Activated naive CD4-positive, alpha-beta T cell treated with Interleukin-2 at 50 U/mL for 16 hours (primary cell): ENCODE results near the gene AVP.
A peak's percentile ranks its signal among the peaks of the same experiment; 100 is the strongest.
"Not testable (repeated sequence)": the region's sequence is repeated elsewhere in the genome, so short reads cannot be mapped to it uniquely, and the experiment has no call there.

ENCODE experiments used
- DNase-seq: peaks from one replicate; pipeline ENCODE4 v3.0.0-alpha.2; 2020

AVP gene

GRCh38 chr20:3084283-3084985 lies at the start of gene AVP:
TSS of gene AVP (minus strand) at chr20:3084724. CDS start at chr20:3084674, 50 bp downstream.
- DNase-seq = no peak

- no peak for DNase-seq
These were observed 49.6 kb upstream of the AVP start for GRCh38 chr20:3134151-3134550.

- no peak for DNase-seq
These were observed 48.6 kb upstream of the AVP start for GRCh38 chr20:3133155-3133554.

GRCh38 chr20:3130051-3130600 lies 45.6 kb upstream of the AVP start:
- DNase-seq = no peak

GRCh38 chr20:3129094-3129493 lies 44.6 kb upstream of the AVP start:
- no peak for DNase-seq

- DNase-seq = no peak
These were observed 43.9 kb upstream of the AVP start for GRCh38 chr20:3128275-3128984.

GRCh38 chr20:3126527-3126859 lies 42.0 kb upstream of the AVP start:
- no peak for DNase-seq

GRCh38 chr20:3125776-3126526 lies 41.4 kb upstream of the AVP start:
- DNase-seq = not testable (repeated sequence)

GRCh38 chr20:3124773-3125560 lies 40.4 kb upstream of the AVP start:
- not testable (repeated sequence) for DNase-seq

- DNase-seq = not testable (repeated sequence)
These were observed 39.6 kb upstream of the AVP start for GRCh38 chr20:3124163-3124562.

GRCh38 chr20:3123542-3123941 lies 39.0 kb upstream of the AVP start:
- no peak for DNase-seq

- no peak for DNase-seq
These were observed 37.6 kb upstream of the AVP start for GRCh38 chr20:3121955-3122610.

GRCh38 chr20:3121271-3121911 lies 36.9 kb upstream of the AVP start:
- no peak for DNase-seq

- no peak for DNase-seq
These were observed 34.5 kb upstream of the AVP start for GRCh38 chr20:3119044-3119443.

- DNase-seq = peak; percentile 43
These were observed 33.4 kb upstream of the AVP start for GRCh38 chr20:3117839-3118379.

GRCh38 chr20:3116341-3116740 lies 31.8 kb upstream of the AVP start:
- no peak for DNase-seq

- DNase-seq = no peak
These were observed 30.9 kb upstream of the AVP start for GRCh38 chr20:3115190-3116107.

GRCh38 chr20:3111995-3112394 lies 27.5 kb upstream of the AVP start:
- DNase-seq = no peak

- no peak for DNase-seq
These were observed 27.0 kb upstream of the AVP start for GRCh38 chr20:3111507-3111906.
